Measurements from ENCODE around the gene RAD51AP2.
"Not testable (repeated sequence)": the region's sequence is repeated elsewhere in the genome, so short reads cannot be mapped to it uniquely, and the experiment has no call there.

Gene RAD51AP2

GRCh38 chr2:17518212-17519154 lies at the start of gene RAD51AP2:
RAD51AP2 (minus strand) TSS chr2:17518440; CDS start chr2:17518415, 25 bp downstream.
- DNase-seq: peak; percentile 84 to 88

GRCh38 chr2:17565726-17566125 lies 47.5 kb upstream of the RAD51AP2 start:
- not testable (repeated sequence) for DNase-seq

- no peak for DNase-seq
Measured at GRCh38 chr2:17558878-17559277, 40.6 kb upstream of the RAD51AP2 start.

- no peak for DNase-seq
Measured at GRCh38 chr2:17558053-17558452, 39.8 kb upstream of the RAD51AP2 start.

GRCh38 chr2:17557596-17557995 lies 39.4 kb upstream of the RAD51AP2 start:
- DNase-seq: no peak

- no peak for DNase-seq
Measured at GRCh38 chr2:17555150-17555549, 36.9 kb upstream of the RAD51AP2 start.

- no peak for DNase-seq
Measured at GRCh38 chr2:17550907-17551306, 32.7 kb upstream of the RAD51AP2 start.

- DNase-seq: no peak
Measured at GRCh38 chr2:17547737-17548136, 29.5 kb upstream of the RAD51AP2 start.

- no peak for DNase-seq
Measured at GRCh38 chr2:17547237-17547636, 29.0 kb upstream of the RAD51AP2 start.

- no peak for DNase-seq
Measured at GRCh38 chr2:17545680-17546613, 27.7 kb upstream of the RAD51AP2 start.

- peak in 1 of 2 experiments; percentile 22 for DNase-seq
Measured at GRCh38 chr2:17544256-17544655, 26.0 kb upstream of the RAD51AP2 start.

GRCh38 chr2:17543848-17544247 lies 25.6 kb upstream of the RAD51AP2 start:
- DNase-seq: no peak

- peak in 1 of 2 experiments; percentile 15 for DNase-seq
Measured at GRCh38 chr2:17543131-17543660, 25.0 kb upstream of the RAD51AP2 start.

GRCh38 chr2:17542471-17542870 lies 24.2 kb upstream of the RAD51AP2 start:
- no peak for DNase-seq

GRCh38 chr2:17541531-17541950 lies 23.3 kb upstream of the RAD51AP2 start:
- DNase-seq: no peak

- no peak for DNase-seq
Measured at GRCh38 chr2:17540813-17541530, 22.7 kb upstream of the RAD51AP2 start.

GRCh38 chr2:17540093-17540812 lies 22.0 kb upstream of the RAD51AP2 start, which contains the start of gene VSNL1:
VSNL1 (plus strand) TSS chr2:17540696; CDS start chr2:17592075, 51,379 bp downstream.
- peak; percentile 95 to 98 for DNase-seq

GRCh38 chr2:17539611-17540092 lies 21.4 kb upstream of the RAD51AP2 start:
- DNase-seq: peak; percentile 84 to 87

GRCh38 chr2:17538844-17539554 lies 20.8 kb upstream of the RAD51AP2 start:
- DNase-seq: peak; percentile 64 to 82

- no peak for DNase-seq
Measured at GRCh38 chr2:17538022-17538843, 20.0 kb upstream of the RAD51AP2 start.
